ENCODE results near the gene BRINP1.

BRINP1 gene

GRCh38 chr9:119227422-119227821 is 141.8 kb downstream of the BRINP1 start:
- Histone ChIP-seq H3K27ac (ENCODE audit: low read length) (no peak overlapping the region), H3K27me3 (ENCODE audit: low read depth, low read length) (no peaks in the 10 kb centered on the region), H3K36me3 (ENCODE audit: control insufficient read depth in 1 of 2, insufficient read depth in 2 of 2, low read length in 2 of 2) (no peaks in the 10 kb centered on the region), H3K4me3 (ENCODE audit: low read depth in 1 of 2, low read length in 2 of 2) (no peak overlapping the region), H3K9me3 (ENCODE audit: control insufficient read depth in 1 of 2, low read length in 2 of 2) (no peaks in the 10 kb centered on the region), H3K4me1 (ENCODE audit: control insufficient read depth in 1 of 2, insufficient read depth in 2 of 2, low read length in 2 of 2) (no peaks in the 10 kb centered on the region)

GRCh38 chr9:119224431-119224830 is 144.8 kb downstream of the BRINP1 start:
- Histone ChIP-seq H3K9me3 (ENCODE audit: control insufficient read depth in 1 of 2, low read length in 2 of 2) (no peaks in the 10 kb centered on the region), H3K4me3 (ENCODE audit: low read depth in 1 of 2, low read length in 2 of 2) (no peak overlapping the region), H3K27ac (ENCODE audit: low read length) (no peak overlapping the region), H3K4me1 (ENCODE audit: control insufficient read depth in 1 of 2, insufficient read depth in 2 of 2, low read length in 2 of 2) (no peaks in the 10 kb centered on the region), H3K36me3 (ENCODE audit: control insufficient read depth in 1 of 2, insufficient read depth in 2 of 2, low read length in 2 of 2) (no peaks in the 10 kb centered on the region), H3K27me3 (ENCODE audit: low read depth, low read length) (no peaks in the 10 kb centered on the region)

- Histone ChIP-seq H3K27ac (ENCODE audit: low read length) (no peak overlapping the region), H3K4me3 (ENCODE audit: low read depth in 1 of 2, low read length in 2 of 2) (no peak overlapping the region), H3K9me3 (ENCODE audit: control insufficient read depth in 1 of 2, low read length in 2 of 2) (no peaks in the 10 kb centered on the region), H3K4me1 (ENCODE audit: control insufficient read depth in 1 of 2, insufficient read depth in 2 of 2, low read length in 2 of 2) (no peaks in the 10 kb centered on the region), H3K36me3 (ENCODE audit: control insufficient read depth in 1 of 2, insufficient read depth in 2 of 2, low read length in 2 of 2) (no peaks in the 10 kb centered on the region), H3K27me3 (ENCODE audit: low read depth, low read length) (no peaks in the 10 kb centered on the region)
Observed at GRCh38 chr9:119221276-119221675, 148.0 kb downstream of the BRINP1 start.

GRCh38 chr9:119218293-119218692 is 150.9 kb downstream of the BRINP1 start:
- no peak overlapping the region for H3K27ac ChIP-seq (ENCODE audit: low read length)
- H3K9me3 ChIP-seq (ENCODE audit: control insufficient read depth in 1 of 2, low read length in 2 of 2) = no peaks in the 10 kb centered on the region
- no peaks in the 10 kb centered on the region for H3K4me1 ChIP-seq (ENCODE audit: control insufficient read depth in 1 of 2, insufficient read depth in 2 of 2, low read length in 2 of 2)
- no peaks in the 10 kb centered on the region for H3K27me3 ChIP-seq (ENCODE audit: low read depth, low read length)
- no peaks in the 10 kb centered on the region for H3K36me3 ChIP-seq (ENCODE audit: control insufficient read depth in 1 of 2, insufficient read depth in 2 of 2, low read length in 2 of 2)
- H3K4me3 ChIP-seq (ENCODE audit: low read depth in 1 of 2, low read length in 2 of 2) = no peak overlapping the region

GRCh38 chr9:119216651-119217331 is 152.4 kb downstream of the BRINP1 start:
- Histone ChIP-seq H3K4me1 (ENCODE audit: control insufficient read depth in 1 of 2, insufficient read depth in 2 of 2, low read length in 2 of 2) (no peaks in the 10 kb centered on the region), H3K27ac (ENCODE audit: low read length) (no peak overlapping the region), H3K36me3 (ENCODE audit: control insufficient read depth in 1 of 2, insufficient read depth in 2 of 2, low read length in 2 of 2) (no peaks in the 10 kb centered on the region), H3K4me3 (ENCODE audit: low read depth in 1 of 2, low read length in 2 of 2) (no peak overlapping the region), H3K9me3 (ENCODE audit: control insufficient read depth in 1 of 2, low read length in 2 of 2) (no peaks in the 10 kb centered on the region), H3K27me3 (ENCODE audit: low read depth, low read length) (no peaks in the 10 kb centered on the region)

GRCh38 chr9:119215651-119216050 is 153.6 kb downstream of the BRINP1 start:
- Histone ChIP-seq H3K27me3 (ENCODE audit: low read depth, low read length) (no peaks in the 10 kb centered on the region), H3K4me3 (ENCODE audit: low read depth in 1 of 2, low read length in 2 of 2) (no peak overlapping the region), H3K27ac (ENCODE audit: low read length) (no peak overlapping the region), H3K9me3 (ENCODE audit: control insufficient read depth in 1 of 2, low read length in 2 of 2) (no peaks in the 10 kb centered on the region), H3K36me3 (ENCODE audit: control insufficient read depth in 1 of 2, insufficient read depth in 2 of 2, low read length in 2 of 2) (no peaks in the 10 kb centered on the region), H3K4me1 (ENCODE audit: control insufficient read depth in 1 of 2, insufficient read depth in 2 of 2, low read length in 2 of 2) (no peaks in the 10 kb centered on the region)

GRCh38 chr9:119213471-119213870 is 155.8 kb downstream of the BRINP1 start:
- H3K36me3 ChIP-seq (ENCODE audit: control insufficient read depth in 1 of 2, insufficient read depth in 2 of 2, low read length in 2 of 2) = no peaks in the 10 kb centered on the region
- no peaks in the 10 kb centered on the region for H3K4me1 ChIP-seq (ENCODE audit: control insufficient read depth in 1 of 2, insufficient read depth in 2 of 2, low read length in 2 of 2)
- H3K9me3 ChIP-seq (ENCODE audit: control insufficient read depth in 1 of 2, low read length in 2 of 2) = no peaks in the 10 kb centered on the region
- no peak overlapping the region for H3K4me3 ChIP-seq (ENCODE audit: low read depth in 1 of 2, low read length in 2 of 2)
- no peaks in the 10 kb centered on the region for H3K27me3 ChIP-seq (ENCODE audit: low read depth, low read length)
- no peak overlapping the region for H3K27ac ChIP-seq (ENCODE audit: low read length)

- Histone ChIP-seq H3K27ac (ENCODE audit: low read length) (no peak overlapping the region), H3K4me1 (ENCODE audit: control insufficient read depth in 1 of 2, insufficient read depth in 2 of 2, low read length in 2 of 2) (no peaks in the 10 kb centered on the region), H3K36me3 (ENCODE audit: control insufficient read depth in 1 of 2, insufficient read depth in 2 of 2, low read length in 2 of 2) (no peaks in the 10 kb centered on the region), H3K9me3 (ENCODE audit: control insufficient read depth in 1 of 2, low read length in 2 of 2) (no peaks in the 10 kb centered on the region), H3K4me3 (ENCODE audit: low read depth in 1 of 2, low read length in 2 of 2) (no peak overlapping the region), H3K27me3 (ENCODE audit: low read depth, low read length) (no peaks in the 10 kb centered on the region)
Observed at GRCh38 chr9:119197893-119198607, 171.2 kb downstream of the BRINP1 start.

- Histone ChIP-seq H3K27ac (ENCODE audit: low read length) (no peak overlapping the region), H3K4me1 (ENCODE audit: control insufficient read depth in 1 of 2, insufficient read depth in 2 of 2, low read length in 2 of 2) (no peaks in the 10 kb centered on the region), H3K4me3 (ENCODE audit: low read depth in 1 of 2, low read length in 2 of 2) (no peak overlapping the region), H3K9me3 (ENCODE audit: control insufficient read depth in 1 of 2, low read length in 2 of 2) (no peaks in the 10 kb centered on the region), H3K27me3 (ENCODE audit: low read depth, low read length) (no peaks in the 10 kb centered on the region), H3K36me3 (ENCODE audit: control insufficient read depth in 1 of 2, insufficient read depth in 2 of 2, low read length in 2 of 2) (no peaks in the 10 kb centered on the region)
Observed at GRCh38 chr9:119195521-119195920, 173.7 kb downstream of the BRINP1 start.

GRCh38 chr9:119185298-119185697 is 183.9 kb downstream of the BRINP1 start:
- Histone ChIP-seq H3K9me3 (ENCODE audit: control insufficient read depth in 1 of 2, low read length in 2 of 2) (no peaks in the 10 kb centered on the region), H3K36me3 (ENCODE audit: control insufficient read depth in 1 of 2, insufficient read depth in 2 of 2, low read length in 2 of 2) (no peaks in the 10 kb centered on the region)

GRCh38 chr9:119184265-119184936 is 184.8 kb downstream of the BRINP1 start:
- Histone ChIP-seq H3K4me3 (ENCODE audit: low read depth in 1 of 2, low read length in 2 of 2) (no peak overlapping the region), H3K4me1 (ENCODE audit: control insufficient read depth in 1 of 2, insufficient read depth in 2 of 2, low read length in 2 of 2) (no peaks in the 10 kb centered on the region)

More at GRCh38 chr9:119185298-119185697, 183.9 kb downstream of the BRINP1 start:
- H3K4me3 ChIP-seq (ENCODE audit: low read depth in 1 of 2, low read length in 2 of 2) = no peak overlapping the region
- H3K27ac ChIP-seq (ENCODE audit: low read length) = no peak overlapping the region
- no peaks in the 10 kb centered on the region for H3K4me1 ChIP-seq (ENCODE audit: control insufficient read depth in 1 of 2, insufficient read depth in 2 of 2, low read length in 2 of 2)
- no peaks in the 10 kb centered on the region for H3K27me3 ChIP-seq (ENCODE audit: low read depth, low read length)

More at GRCh38 chr9:119184265-119184936, 184.8 kb downstream of the BRINP1 start:
- Histone ChIP-seq H3K27ac (ENCODE audit: low read length) (no peak overlapping the region), H3K36me3 (ENCODE audit: control insufficient read depth in 1 of 2, insufficient read depth in 2 of 2, low read length in 2 of 2) (no peaks in the 10 kb centered on the region), H3K27me3 (ENCODE audit: low read depth, low read length) (no peaks in the 10 kb centered on the region), H3K9me3 (ENCODE audit: control insufficient read depth in 1 of 2, low read length in 2 of 2) (no peaks in the 10 kb centered on the region)

All from muscle layer of duodenum (tissue), 2 donors.